WTC11 (cell line): ENCODE results near the gene ANKK1. TPM values are rescaled to one million over a fixed set of nuclear protein-coding genes. Genes with fewer than 3 reads are reported as not detected.

Source experiments
- ATAC-seq: fragments of 200-7000 bp; cut with Tn5 transposase; 2 replicates; pipeline ENCODE4 v1.10.0; 2021; ENCODE audit warnings: mild to moderate bottlenecking, moderate library complexity
- CTCF ChIA-PET: fragments of 300-600 bp; sonication (Branson Sonifier 250); formaldehyde crosslinking; loops from one replicate; lab custom pipeline; 2021; ENCODE audit warnings: antibody characterized with exemption; lab: Charles Lee
- POLR2A ChIA-PET: fragments of 350-600 bp; sonication (Branson Sonifier 250); formaldehyde crosslinking; loops from one replicate; lab custom pipeline; 2021; ENCODE audit warnings: antibody characterized with exemption; lab: Charles Lee
- DNase-seq: peaks from one replicate; pipeline ENCODE4 v3.0.0; 2021; ENCODE audit warnings: low spot score
- H3K27ac Mint-ChIP-seq: 2 replicates; pipeline ENCODE4 v1.8.0; 2021; ENCODE audit warnings: mixed read lengths
- H3K27me3 Mint-ChIP-seq: 2 replicates; pipeline ENCODE4 v1.8.0; 2021; ENCODE audit warnings: low read depth, mild to moderate bottlenecking, moderate library complexity, mixed read lengths
- H3K36me3 Mint-ChIP-seq: 2 replicates; pipeline ENCODE4 v1.8.0; 2021; ENCODE audit warnings: mixed read lengths
- H3K4me1 Mint-ChIP-seq: 2 replicates; pipeline ENCODE4 v1.8.0; 2022; ENCODE audit warnings: mixed read lengths
- H3K4me3 Mint-ChIP-seq: 2 replicates; pipeline ENCODE4 v1.8.0; 2021; ENCODE audit warnings: mild to moderate bottlenecking, moderate library complexity, mixed read lengths
- H3K9me3 Mint-ChIP-seq: 2 replicates; pipeline ENCODE4 v1.8.0; 2021; ENCODE audit warnings: mixed read lengths
- AFF4 ChIP-seq: sonication (generic); formaldehyde crosslinking; IDR thresholded peaks from 2 replicates; pipeline ENCODE4 v1.8.1; 2023; ENCODE audit warnings: mild to moderate bottlenecking, missing genetic modification reagents, borderline replicate concordance
- ESRRA ChIP-seq: sonication (generic); formaldehyde crosslinking; IDR thresholded peaks from 2 replicates; pipeline ENCODE4 v1.8.1; 2022; ENCODE audit warnings: mild to moderate bottlenecking, missing genetic modification reagents, borderline replicate concordance
- ETV6 ChIP-seq: sonication (generic); formaldehyde crosslinking; IDR thresholded peaks from 2 replicates; pipeline ENCODE4 v1.8.1; 2022; ENCODE audit warnings: mild to moderate bottlenecking, missing genetic modification reagents
- FOXK1 ChIP-seq: sonication (generic); formaldehyde crosslinking; IDR thresholded peaks from 2 replicates; pipeline ENCODE4 v1.8.0; 2022; ENCODE audit warnings: mild to moderate bottlenecking, moderate library complexity, missing genetic modification reagents
- HMGA2 ChIP-seq: fragments of 250-450 bp; sonication (Bioruptor Pico); IDR thresholded peaks from 2 replicates; pipeline ENCODE4 v1.4.0; 2021; ENCODE audit warnings: mild to moderate bottlenecking, moderate library complexity
- JUN ChIP-seq: sonication (generic); formaldehyde crosslinking; IDR thresholded peaks from 2 replicates; pipeline ENCODE4 v1.8.0; 2023; ENCODE audit warnings: mild to moderate bottlenecking, missing genetic modification reagents
- MXD4 ChIP-seq: fragments of 250-450 bp; sonication (Bioruptor Pico); IDR thresholded peaks from 2 replicates; pipeline ENCODE4 v1.8.0; 2021; ENCODE audit warnings: mild to moderate bottlenecking, moderate library complexity, borderline replicate concordance
- NR3C1 ChIP-seq: sonication (generic); formaldehyde crosslinking; conservative IDR thresholded peaks from 2 replicates; pipeline ENCODE4 v1.8.1; 2023; ENCODE audit warnings: low read depth, mild to moderate bottlenecking, missing genetic modification reagents
- TEAD1 ChIP-seq: sonication (generic); formaldehyde crosslinking; IDR thresholded peaks from 2 replicates; pipeline ENCODE4 v1.8.0; 2022; ENCODE audit warnings: mild to moderate bottlenecking, missing genetic modification reagents
- TEAD4 ChIP-seq: sonication (generic); formaldehyde crosslinking; IDR thresholded peaks from 2 replicates; pipeline ENCODE4 v1.8.0; 2022; ENCODE audit warnings: mild to moderate bottlenecking, missing genetic modification reagents
- ZNF219 ChIP-seq: sonication (generic); formaldehyde crosslinking; IDR thresholded peaks from 2 replicates; pipeline ENCODE4 v1.8.0; 2023; ENCODE audit warnings: missing genetic modification reagents, mild to moderate bottlenecking, borderline replicate concordance
- ZNF416 ChIP-seq: fragments of 250-450 bp; sonication (Bioruptor Pico); IDR thresholded peaks from 2 replicates; pipeline ENCODE4 v1.9.0; 2021; ENCODE audit warnings: mild to moderate bottlenecking, inconsistent platforms
- total RNA-seq: library from RNA; stranded (reverse); gene quantifications from 3 replicates; pipeline ENCODE4 v1.2.3, GENCODE V29; 2021
- TF ChIP-seq, protein P1 (sequence below): fragments of 250-450 bp; sonication (Bioruptor Pico); IDR thresholded peaks from 2 replicates; pipeline ENCODE4 v1.8.0; 2021; ENCODE audit warnings: mild to moderate bottlenecking
- TF ChIP-seq, protein P2 (sequence below): sonication (generic); formaldehyde crosslinking; IDR thresholded peaks from 2 replicates; pipeline ENCODE4 v1.8.1; 2023; ENCODE audit warnings: mild to moderate bottlenecking, moderate library complexity, missing genetic modification reagents
- TF ChIP-seq, protein P3 (sequence below): fragments of 250-450 bp; sonication (Bioruptor Pico); IDR thresholded peaks from 2 replicates; pipeline ENCODE4 v1.9.0; 2021; ENCODE audit warnings: mild to moderate bottlenecking

ANKK1 gene
- total RNA-seq, 1 experiment from 2014 or later = 0.15 TPM

DNA sequence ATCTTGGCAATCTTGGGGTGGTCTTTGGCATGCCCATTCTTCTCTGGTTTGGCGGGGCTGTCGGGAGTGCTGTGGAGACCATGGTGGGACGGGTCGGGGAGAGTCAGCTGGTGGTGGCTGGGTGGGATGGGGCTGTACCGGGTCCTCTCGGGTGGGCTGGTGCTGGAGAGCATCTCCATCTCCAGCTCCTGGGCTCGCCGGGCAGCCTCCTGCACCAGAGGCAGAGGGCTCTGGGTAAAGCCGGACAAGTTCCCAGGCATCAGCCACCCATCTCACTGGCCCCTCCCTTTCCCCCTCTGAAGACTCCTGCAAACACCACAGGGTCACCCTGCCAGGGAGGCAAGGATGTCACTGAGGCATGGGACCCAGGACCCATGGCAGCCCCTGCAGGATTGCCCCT is 25.1 kb downstream of the ANKK1 start (continued):
- TF ChIP-seq, protein P1, sequence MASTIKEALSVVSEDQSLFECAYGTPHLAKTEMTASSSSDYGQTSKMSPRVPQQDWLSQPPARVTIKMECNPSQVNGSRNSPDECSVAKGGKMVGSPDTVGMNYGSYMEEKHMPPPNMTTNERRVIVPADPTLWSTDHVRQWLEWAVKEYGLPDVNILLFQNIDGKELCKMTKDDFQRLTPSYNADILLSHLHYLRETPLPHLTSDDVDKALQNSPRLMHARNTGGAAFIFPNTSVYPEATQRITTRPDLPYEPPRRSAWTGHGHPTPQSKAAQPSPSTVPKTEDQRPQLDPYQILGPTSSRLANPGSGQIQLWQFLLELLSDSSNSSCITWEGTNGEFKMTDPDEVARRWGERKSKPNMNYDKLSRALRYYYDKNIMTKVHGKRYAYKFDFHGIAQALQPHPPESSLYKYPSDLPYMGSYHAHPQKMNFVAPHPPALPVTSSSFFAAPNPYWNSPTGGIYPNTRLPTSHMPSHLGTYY (CRISPR knock-in tag) = no peak
- TF ChIP-seq, protein P2, sequence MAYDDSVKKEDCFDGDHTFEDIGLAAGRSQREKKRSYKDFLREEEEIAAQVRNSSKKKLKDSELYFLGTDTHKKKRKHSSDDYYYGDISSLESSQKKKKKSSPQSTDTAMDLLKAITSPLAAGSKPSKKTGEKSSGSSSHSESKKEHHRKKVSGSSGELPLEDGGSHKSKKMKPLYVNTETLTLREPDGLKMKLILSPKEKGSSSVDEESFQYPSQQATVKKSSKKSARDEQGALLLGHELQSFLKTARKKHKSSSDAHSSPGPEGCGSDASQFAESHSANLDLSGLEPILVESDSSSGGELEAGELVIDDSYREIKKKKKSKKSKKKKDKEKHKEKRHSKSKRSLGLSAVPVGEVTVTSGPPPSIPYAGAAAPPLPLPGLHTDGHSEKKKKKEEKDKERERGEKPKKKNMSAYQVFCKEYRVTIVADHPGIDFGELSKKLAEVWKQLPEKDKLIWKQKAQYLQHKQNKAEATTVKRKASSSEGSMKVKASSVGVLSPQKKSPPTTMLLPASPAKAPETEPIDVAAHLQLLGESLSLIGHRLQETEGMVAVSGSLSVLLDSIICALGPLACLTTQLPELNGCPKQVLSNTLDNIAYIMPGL (CRISPR knock-in tag) = no peak
- TF ChIP-seq AFF4 (no peak), ZNF219 (CRISPR knock-in tag) (no peak), ZNF416 (CRISPR knock-in tag) (no peak), HMGA2 (CRISPR knock-in tag) (no peak)

- H3K9me3 Mint-ChIP-seq = no peaks in the 10 kb centered on the region
- H3K27ac Mint-ChIP-seq = no peak overlapping the region
- POLR2A ChIA-PET = interaction anchor here (0.6 kb wide), 1 partner anchor 205 kb away, joined by 4 read pairs; no protein-coding TSS in a partner anchor
- no peak for TF ChIP-seq TEAD4 (CRISPR knock-in tag)
- H3K4me3 Mint-ChIP-seq = no peak overlapping the region
- no peaks in the 10 kb centered on the region for H3K4me1 Mint-ChIP-seq
- ATAC-seq (no peak), DNase-seq (no peak)
- CTCF ChIA-PET = no interaction called here
- H3K27me3 Mint-ChIP-seq = no peaks in the 10 kb centered on the region
- H3K36me3 Mint-ChIP-seq = no peaks in the 10 kb centered on the region
Measured at GRCh38 chr11:113415343-113415742, 27.8 kb downstream of the ANKK1 start.

DNA sequence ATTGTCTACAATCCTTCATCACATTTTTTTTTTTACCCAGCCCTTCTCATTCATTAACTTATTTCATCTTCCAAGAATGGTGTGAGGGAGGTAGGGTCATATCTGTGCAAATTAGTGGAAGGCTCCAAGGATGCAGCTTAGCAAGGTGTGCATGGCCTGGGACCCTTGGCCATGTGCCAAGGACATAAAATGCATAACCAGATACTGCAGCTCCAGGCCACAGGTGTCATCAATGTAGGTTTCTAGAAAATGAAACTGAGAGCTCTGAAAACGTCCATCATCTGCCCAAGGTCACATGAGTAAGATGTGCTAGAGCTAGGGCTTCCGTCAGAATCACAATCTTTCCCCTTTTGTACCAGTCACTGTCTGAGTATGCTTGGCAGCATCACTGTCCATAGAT is 29.8 kb downstream of the ANKK1 start:
- ChIA-PET POLR2A (no interaction called here), CTCF (interaction anchor here (1.2 kb wide), 1 partner anchor 356 kb away, joined by 3 read pairs; the partner anchor contains the start of gene ZW10)
- no peak for TF ChIP-seq NR3C1 (CRISPR knock-in tag)
- TF ChIP-seq ESRRA = no peak
- TF ChIP-seq, protein P3, sequence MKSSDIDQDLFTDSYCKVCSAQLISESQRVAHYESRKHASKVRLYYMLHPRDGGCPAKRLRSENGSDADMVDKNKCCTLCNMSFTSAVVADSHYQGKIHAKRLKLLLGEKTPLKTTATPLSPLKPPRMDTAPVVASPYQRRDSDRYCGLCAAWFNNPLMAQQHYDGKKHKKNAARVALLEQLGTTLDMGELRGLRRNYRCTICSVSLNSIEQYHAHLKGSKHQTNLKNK = no peak
- TF ChIP-seq ETV6 (CRISPR knock-in tag) = no peak
- TF ChIP-seq HMGA2 (CRISPR knock-in tag) = no peak
- no peak for TF ChIP-seq MXD4
- no peak for TF ChIP-seq JUN (CRISPR knock-in tag)
- TF ChIP-seq FOXK1 (CRISPR knock-in tag) = no peak
- no peak for TF ChIP-seq TEAD1 (CRISPR knock-in tag)
- H3K4me1 Mint-ChIP-seq = no peaks in the 10 kb centered on the region
- no peak overlapping the region for H3K4me3 Mint-ChIP-seq
- H3K9me3 Mint-ChIP-seq = no peaks in the 10 kb centered on the region
- no peak for DNase-seq
- no peak overlapping the region for H3K27ac Mint-ChIP-seq
- no peak for ATAC-seq
- no peaks in the 10 kb centered on the region for H3K36me3 Mint-ChIP-seq
- no peaks in the 10 kb centered on the region for H3K27me3 Mint-ChIP-seq
